ENCODE measurements around the gene ICA1.

Gene ICA1

GRCh38 chr7:8161364-8161828 is 100.6 kb downstream of the ICA1 start:
- H3K4me3 ChIP-seq (ENCODE audit: low read length): no peak overlapping the region
- no peaks in the 10 kb centered on the region for H3K9me2 ChIP-seq (replicated peaks; ENCODE audit: control insufficient read depth, low read length)
- TF ChIP-seq CTCF (IDR thresholded peaks at IDR 0.05; ENCODE audit: low read depth, low read length, poor library complexity, severe bottlenecking): no peak
- no peak for TF ChIP-seq EZH2phosphoT487 (IDR thresholded peaks at IDR 0.05; ENCODE audit: borderline replicate concordance, low read length)
- H3K4me2 ChIP-seq (ENCODE audit: low read length): no peak overlapping the region
- H3K27me3 ChIP-seq (ENCODE audit: control insufficient read depth, low read length): no peaks in the 10 kb centered on the region
- H4K20me1 ChIP-seq (ENCODE audit: control insufficient read depth, insufficient read depth, low read depth, low read length): no peaks in the 10 kb centered on the region
- no peaks in the 10 kb centered on the region for H3K36me3 ChIP-seq (ENCODE audit: control insufficient read depth, low read length)
- H3K9me3 ChIP-seq (ENCODE audit: control insufficient read depth, insufficient read depth, low read length): no peaks in the 10 kb centered on the region
- peaks cover 11% of the 10 kb centered on the region for H3K4me1 ChIP-seq (ENCODE audit: control insufficient read depth, low read length)
- H3F3A ChIP-seq (ENCODE audit: control insufficient read depth, insufficient read depth): no peaks in the 10 kb centered on the region
- H3K79me2 ChIP-seq (ENCODE audit: control insufficient read depth, low read length): no peaks in the 10 kb centered on the region
- H3K27ac ChIP-seq (ENCODE audit: low read depth, low read length): no peak overlapping the region

DNA sequence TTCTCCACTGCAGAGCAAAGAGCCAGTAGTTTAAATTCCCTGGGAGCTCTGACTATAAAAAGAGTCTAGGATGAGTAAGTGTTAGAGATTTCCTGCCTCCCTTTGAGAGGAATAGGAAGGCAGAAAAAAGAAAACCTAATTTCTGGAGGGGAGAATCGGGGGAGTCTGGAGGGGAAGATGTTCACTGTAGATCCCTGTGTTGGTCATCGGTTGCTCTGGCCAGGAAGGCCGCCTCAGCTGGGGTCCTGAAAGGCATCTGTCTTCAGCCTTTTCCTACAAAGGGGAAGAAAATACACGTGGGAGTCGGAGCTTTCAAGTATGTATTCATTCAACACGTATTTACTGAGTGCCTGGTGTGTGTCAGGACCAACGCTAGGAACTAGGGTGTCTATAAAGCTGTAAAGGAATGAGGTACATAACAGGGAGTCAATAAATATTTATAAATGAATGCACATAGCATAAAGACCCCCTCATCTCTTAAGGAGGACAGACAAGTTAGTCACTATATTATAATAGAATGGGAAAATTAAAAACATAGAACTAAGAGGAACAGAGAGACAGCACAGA is 101.1 kb downstream of the ICA1 start:
- Histone ChIP-seq H3K9me3 (ENCODE audit: control insufficient read depth, insufficient read depth, low read length) (no peaks in the 10 kb centered on the region), H3K27ac (ENCODE audit: low read depth, low read length) (no peak overlapping the region), H3K9me2 (replicated peaks; ENCODE audit: control insufficient read depth, low read length) (no peaks in the 10 kb centered on the region), H3K36me3 (ENCODE audit: control insufficient read depth, low read length) (no peaks in the 10 kb centered on the region), H3K4me3 (ENCODE audit: low read length) (no peak overlapping the region), H3K4me2 (ENCODE audit: low read length) (no peak overlapping the region), H3K27me3 (ENCODE audit: control insufficient read depth, low read length) (no peaks in the 10 kb centered on the region), H3F3A (ENCODE audit: control insufficient read depth, insufficient read depth) (no peaks in the 10 kb centered on the region), H4K20me1 (ENCODE audit: control insufficient read depth, insufficient read depth, low read depth, low read length) (no peaks in the 10 kb centered on the region), H3K4me1 (ENCODE audit: control insufficient read depth, low read length) (peaks cover 11% of the 10 kb centered on the region), H3K79me2 (ENCODE audit: control insufficient read depth, low read length) (no peaks in the 10 kb centered on the region)
- TF ChIP-seq EZH2phosphoT487 (IDR thresholded peaks at IDR 0.05; ENCODE audit: borderline replicate concordance, low read length) (no peak), CTCF (IDR thresholded peaks at IDR 0.05; ENCODE audit: low read depth, low read length, poor library complexity, severe bottlenecking) (no peak)

DNA sequence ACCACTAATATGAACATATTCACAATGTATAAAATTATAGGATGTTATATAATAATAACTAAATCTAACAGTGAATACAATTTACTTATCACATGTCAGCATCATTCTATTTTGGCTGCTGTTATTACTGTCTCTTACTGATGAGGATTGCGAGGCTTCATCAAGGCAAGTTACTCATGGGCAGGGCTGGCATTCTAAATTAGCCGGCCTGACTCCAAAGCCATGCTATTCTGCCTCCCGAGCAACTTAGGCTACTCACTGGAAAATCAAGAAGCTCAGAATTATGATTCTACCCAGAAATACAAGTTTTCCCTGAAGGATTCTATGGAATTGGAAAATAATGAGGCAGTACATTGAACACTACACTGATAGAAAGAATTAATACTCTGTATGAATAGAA is 101.7 kb downstream of the ICA1 start:
- no peak overlapping the region for H3K4me3 ChIP-seq (ENCODE audit: low read length)
- no peaks in the 10 kb centered on the region for H3K9me2 ChIP-seq (replicated peaks; ENCODE audit: control insufficient read depth, low read length)
- TF ChIP-seq EZH2phosphoT487 (IDR thresholded peaks at IDR 0.05; ENCODE audit: borderline replicate concordance, low read length) (no peak), CTCF (IDR thresholded peaks at IDR 0.05; ENCODE audit: low read depth, low read length, poor library complexity, severe bottlenecking) (no peak)
- no peaks in the 10 kb centered on the region for H3K27me3 ChIP-seq (ENCODE audit: control insufficient read depth, low read length)
- peaks cover 8% of the 10 kb centered on the region for H3K4me1 ChIP-seq (ENCODE audit: control insufficient read depth, low read length)
- no peaks in the 10 kb centered on the region for H4K20me1 ChIP-seq (ENCODE audit: control insufficient read depth, insufficient read depth, low read depth, low read length)
- H3K9me3 ChIP-seq (ENCODE audit: control insufficient read depth, insufficient read depth, low read length): no peaks in the 10 kb centered on the region
- no peaks in the 10 kb centered on the region for H3F3A ChIP-seq (ENCODE audit: control insufficient read depth, insufficient read depth)
- H3K27ac ChIP-seq (ENCODE audit: low read depth, low read length): no peak overlapping the region
- H3K36me3 ChIP-seq (ENCODE audit: control insufficient read depth, low read length): no peaks in the 10 kb centered on the region
- H3K79me2 ChIP-seq (ENCODE audit: control insufficient read depth, low read length): no peaks in the 10 kb centered on the region
- no peak overlapping the region for H3K4me2 ChIP-seq (ENCODE audit: low read length)

Data from DOHH2 (cell line).